ENCODE measurements around the gene PPM1H.
"Not testable (repeated sequence)": the region's sequence is repeated elsewhere in the genome, so short reads cannot be mapped to it uniquely, and the experiment has no call there.

The PPM1H gene

DNA sequence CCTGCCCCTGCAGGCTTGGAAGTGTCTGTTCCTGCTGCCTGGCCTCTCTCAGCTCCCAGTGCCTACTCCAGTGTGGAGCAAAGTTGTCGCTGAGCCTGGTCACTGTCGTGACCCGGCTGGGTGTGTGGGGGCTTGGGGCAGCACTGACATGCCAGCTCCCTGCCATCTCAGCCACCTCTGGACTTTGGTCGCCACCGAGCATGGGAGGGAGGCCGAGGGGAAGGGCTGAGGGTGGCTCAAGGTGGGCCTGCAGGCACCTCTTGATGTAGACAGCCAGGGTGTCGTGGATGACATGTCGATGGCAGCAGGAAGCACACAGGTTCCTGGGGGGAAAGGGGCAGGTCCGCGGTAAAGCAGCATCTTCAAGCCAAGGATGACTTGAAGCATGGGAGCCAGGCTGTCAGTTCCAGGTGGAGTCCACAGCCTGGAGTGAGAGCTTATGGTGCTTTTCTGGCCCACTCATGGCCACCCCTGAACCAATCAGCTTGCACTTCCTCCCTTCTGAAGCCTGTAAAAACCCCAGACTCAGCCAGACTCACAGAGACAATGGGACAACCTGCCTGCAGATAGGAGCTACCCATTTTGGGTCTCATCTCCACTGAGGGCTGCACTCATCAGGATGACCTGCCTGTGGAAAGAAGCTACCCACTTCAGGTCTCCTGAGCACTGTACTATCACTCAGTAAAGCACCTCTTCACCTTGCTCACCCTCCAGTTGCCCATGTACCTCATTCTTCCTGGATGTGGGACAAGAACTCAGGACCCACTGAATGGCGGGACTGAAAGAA is 258.2 kb downstream of the PPM1H start:
- no peak for DNase-seq

DNA sequence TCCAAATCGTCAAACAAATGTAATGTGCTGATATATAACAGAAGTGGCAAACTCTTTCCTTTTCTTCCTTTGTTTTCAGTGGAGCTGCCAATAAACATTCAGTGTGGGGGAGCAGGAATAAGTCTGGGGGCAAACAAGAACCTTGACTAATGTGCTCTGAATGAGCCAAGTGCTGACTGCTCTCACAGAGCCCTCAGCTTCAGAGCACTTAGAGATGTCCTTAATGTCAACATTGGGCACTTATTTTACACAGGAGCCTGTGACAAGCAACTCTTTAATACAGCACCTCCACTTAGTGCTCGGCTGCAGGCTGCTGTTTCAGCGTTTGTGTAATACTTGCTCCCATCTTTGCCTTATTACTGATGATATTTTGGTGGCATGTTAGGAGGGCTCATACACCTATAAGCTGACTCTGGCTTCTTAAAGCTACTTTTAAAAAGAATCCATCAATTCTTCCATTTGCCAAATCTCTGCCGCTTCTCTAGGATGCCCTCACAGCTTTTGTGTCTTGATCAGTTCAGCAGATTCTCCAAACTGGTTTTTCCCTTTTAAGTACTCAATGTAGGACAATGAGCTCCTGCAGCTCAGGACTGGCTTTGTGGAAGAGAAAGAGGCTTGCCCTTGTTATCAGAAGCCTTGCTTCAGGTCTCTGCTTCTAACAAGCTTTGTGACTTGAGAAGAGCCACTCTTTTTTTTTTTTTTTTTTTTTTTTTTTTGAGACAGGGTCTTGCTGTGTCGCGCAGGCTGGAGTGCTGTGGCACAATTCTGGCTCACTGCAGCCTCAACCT is 261.7 kb downstream of the PPM1H start:
- DNase-seq: no peak

DNA sequence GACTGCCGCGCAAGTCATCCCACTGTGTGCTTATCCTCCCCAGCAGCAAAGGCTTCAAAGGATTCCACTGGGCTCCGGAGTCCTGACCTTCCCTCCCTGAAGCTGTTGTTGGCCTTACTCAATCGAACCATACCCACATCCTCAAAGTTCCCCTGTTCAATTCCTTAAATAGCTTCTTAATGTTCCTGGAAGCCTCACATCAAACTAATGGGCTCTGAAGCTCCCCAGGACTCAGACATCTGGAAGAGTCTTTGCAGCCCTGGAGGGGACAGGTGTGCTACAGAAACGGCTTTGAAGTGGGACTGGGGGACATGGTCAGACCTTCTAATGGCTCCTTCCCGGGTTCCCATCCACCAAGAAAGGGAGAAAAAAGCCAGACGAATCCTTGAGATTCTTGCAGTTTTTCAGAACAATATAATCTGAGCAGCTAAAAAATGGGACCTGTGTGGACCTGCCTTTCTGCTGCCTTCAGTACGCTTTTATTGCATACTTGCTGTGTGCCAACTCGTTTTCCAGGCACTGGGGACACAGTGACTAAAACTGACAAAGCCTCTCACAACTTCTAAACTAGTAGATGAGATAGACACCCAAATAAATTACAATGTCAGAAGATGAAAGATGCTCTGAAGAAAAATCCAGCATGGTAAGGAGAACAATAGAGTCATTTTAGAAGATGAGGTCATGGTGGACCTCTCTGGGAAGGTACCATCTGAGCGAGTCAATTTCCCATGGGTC is 263.8 kb downstream of the PPM1H start:
- DNase-seq: no peak

DNA sequence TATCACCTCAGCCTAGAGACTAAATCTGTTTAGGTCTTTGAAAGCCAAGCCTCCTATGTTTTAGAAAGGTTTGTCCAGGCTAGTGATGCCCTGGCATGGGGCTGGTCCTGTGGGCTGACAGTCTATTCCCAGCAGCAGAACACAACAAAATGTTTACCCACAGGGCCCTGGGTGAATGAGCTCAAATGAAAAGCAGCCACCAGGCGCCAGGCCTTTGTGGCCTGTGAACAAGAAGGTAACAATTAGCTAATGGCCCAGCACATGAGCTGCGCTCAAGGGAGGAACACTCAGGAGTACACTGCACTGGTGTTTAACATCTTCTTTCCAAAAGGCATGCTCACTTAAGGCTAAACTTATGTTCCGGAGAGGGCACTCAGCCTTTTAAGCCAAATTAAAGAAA is 266.2 kb downstream of the PPM1H start:
- no peak for DNase-seq

DNA sequence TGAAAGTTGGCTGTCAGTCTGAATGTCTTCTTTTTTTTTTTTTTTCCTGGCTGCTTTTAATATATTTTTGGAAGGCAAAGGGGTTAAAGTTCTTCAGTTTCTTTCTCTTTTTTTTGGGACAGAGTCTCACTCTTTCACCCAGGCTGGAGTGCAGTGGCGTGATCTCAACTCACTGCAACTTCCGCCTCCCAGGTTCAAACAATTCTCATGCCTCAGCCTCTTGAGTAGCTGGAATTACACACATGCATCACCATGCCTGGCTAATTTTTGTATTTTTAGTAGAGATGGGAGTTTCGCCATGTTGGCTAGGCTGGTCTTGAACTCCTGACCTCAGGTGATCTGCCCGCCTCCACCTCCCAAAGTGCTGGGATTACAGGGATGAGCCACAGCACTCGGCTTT is 270.0 kb downstream of the PPM1H start:
- DNase-seq: not testable (repeated sequence)

DNA sequence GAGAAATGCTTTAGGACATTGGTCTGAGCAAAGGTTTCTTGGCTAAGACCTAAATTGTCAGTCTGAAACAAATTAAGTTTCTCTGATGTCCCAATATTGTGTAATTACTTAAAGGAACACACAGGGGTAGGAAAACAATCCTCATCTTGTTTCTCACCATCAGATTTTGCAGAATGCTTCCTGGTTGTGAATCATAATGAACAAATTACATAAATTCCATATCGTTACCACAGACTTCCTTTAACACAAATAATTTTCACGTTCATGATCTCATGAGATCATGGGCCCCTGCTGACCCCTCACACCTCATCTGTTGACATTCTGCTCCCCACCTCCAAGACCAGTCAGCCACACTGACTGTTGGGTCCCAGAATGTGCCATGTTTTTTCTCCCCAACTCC is 274.2 kb downstream of the PPM1H start:
- DNase-seq: no peak

DNA sequence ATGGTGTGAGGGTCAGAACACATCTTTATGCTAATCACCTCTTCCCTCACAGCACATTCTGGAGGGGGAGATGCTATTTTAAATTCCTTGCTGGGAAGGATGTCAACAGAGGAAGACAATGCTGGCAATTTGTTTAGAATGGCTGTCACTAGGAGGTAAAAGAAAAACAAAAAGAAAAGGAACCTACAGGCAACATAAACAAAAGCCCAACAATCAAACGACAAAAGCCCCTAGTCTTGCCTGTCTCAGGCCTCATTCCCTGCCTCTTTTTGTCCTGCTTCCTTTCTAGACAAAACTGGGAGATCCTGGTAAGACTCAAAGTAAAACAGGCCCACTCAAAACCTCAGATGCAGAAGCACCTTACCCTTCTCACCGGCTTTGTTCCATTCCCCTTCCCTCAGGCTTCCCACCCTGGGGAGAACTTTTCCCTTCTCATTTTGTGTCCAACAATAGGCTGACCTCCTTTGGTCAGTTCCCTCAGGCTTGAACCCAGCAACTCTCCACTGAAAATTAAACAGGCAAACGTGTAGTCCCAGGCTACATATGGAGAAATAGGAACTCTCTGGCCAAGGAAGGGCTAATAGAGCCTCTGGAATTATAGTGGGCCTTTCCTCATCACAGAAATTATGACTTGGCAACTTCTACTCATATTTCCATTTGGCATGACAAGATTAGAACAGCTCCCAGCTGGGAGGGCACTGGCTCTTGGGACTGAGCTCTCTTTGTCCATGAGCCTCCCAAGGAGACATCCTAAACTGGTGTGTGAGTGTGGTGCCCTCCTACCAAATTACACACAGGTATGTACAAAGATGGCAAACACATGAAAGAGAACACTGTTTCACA is 275.3 kb downstream of the PPM1H start:
- DNase-seq: no peak

DNA sequence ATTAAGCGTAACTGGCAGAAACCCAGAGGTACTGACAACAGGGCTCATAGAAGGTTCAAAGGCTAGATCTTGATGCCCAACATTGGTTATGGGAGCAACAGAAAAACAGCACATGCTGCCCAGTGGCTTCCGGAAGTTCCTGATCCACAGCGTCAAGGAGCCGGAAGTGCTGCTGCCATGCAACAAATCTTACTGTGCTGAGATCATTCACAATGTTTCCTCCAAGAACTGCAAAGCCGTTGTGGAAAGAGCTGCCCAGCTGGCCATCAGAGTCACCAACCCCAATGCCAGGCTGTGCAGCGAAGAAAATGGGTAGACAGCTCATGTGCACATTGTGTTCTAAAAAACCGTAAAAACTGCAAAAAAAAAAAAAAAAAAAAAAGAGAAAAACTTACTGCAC is 276.0 kb downstream of the PPM1H start:
- no peak for DNase-seq

DNA sequence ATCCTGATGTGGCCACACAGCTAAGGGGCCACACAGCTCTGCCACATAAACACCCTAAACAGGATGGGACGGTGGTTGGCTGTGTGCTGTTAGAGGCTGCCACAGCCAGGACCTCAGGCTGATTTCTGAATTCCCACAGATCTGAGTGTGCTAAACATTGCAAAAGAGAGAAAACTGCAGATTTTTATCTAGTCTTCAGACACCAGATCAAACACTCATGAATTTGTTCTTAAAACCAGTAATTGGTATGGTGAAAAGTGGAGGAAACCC is 277.7 kb downstream of the PPM1H start:
- no peak for DNase-seq

DNA sequence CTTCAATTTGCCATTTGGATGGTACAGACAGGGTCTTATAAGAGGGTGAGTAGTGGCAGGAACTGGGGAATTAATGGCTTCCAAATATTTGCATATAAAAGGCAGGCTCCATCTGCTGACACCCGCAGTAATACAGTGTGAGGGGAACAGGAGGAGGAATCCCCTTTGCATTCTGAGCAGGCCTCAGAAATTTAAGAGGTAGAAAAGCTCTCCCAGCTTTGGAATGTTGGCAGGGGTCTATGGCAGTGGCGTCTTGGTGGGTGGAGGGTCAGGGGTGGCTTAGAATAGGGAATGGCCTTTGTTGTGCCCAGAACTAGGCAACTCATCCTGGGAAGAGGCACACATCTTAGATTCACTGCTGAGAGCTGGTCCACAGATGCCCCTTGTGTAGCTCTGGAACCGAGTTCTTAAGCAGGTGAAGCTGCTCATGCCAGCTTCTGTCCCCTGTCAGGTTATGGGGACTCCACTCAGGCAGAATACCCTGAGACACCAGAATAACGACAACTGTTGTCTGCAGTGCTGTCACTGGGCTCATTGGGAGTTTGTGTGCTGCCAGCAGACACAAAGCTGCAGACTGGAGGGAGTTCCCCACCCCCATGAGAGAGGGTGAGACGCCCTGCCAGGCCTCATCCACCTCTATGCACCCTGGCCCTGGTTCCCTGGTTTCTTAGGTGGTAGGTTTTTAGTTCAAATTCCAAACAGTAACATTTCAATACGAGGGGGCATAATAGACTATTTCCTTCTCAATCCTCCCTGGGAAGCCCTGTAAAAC is 278.2 kb downstream of the PPM1H start:
- no peak for DNase-seq

DNA sequence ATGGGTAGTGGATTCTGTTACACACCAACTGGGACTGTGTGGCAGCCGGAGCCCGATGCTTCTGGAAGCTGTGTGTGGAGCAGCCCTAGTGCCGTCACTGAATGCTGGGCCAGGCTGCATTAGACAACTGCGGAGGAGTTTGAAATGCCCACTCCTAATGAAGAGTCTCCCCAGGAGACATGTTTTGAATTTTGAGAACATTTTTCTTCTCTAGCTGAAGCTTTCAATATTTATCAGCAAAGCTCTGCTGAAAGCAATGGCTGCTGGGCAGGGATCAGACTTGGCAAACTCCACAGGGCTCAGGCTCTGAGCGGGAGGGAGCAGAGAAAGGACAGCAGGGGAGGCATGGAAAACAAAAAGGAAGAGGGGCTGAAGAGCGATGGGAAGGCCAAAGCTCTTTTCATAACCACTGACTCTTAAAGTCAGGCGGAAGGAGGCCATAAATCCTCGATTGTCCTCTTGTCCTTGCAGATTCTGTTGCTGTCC is 279.2 kb downstream of the PPM1H start:
- DNase-seq: no peak

DNA sequence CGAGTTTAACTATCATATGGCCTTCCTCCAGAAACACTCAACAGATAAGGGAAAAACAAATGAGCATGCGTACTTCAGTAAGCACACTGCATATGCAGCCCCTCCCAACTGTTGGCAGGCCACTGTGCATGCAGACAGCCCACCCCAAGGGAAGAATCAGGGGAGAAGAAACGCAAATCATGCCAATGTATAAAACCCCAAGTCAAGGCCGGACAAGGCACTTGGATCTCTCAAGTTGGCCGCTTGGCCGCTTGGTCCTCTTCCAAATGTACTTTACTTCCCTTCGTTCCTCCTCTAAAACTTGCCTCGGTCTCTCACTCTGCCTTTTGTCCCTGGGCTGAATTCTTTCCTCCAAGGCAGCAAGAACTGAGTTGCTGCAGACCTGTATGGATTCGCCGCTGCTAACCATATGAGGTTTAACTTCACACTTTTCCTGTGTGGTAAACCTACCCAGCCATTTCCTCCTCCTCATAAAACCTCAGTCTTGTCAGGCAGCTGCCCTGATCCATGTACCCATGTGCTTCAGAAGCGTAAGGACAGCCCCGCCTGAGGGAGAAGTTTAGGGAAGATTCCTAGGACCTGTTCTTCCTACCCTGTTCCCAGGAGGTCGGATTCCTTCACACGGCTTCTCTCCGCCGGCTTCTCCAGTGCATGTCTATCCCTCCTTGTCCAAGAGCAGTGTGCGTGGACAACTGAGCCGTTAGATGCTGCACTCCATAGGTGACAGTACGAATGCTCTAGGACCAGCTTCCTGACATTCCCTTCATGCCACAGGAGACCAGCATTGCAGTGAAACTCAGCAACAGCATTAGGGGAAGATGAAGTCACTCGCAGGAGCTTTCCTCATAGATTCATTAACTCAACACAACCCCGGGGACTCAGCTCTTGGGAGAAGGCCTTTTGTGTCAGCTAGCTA is 280.4 kb downstream of the PPM1H start:
- DNase-seq: no peak

DNA sequence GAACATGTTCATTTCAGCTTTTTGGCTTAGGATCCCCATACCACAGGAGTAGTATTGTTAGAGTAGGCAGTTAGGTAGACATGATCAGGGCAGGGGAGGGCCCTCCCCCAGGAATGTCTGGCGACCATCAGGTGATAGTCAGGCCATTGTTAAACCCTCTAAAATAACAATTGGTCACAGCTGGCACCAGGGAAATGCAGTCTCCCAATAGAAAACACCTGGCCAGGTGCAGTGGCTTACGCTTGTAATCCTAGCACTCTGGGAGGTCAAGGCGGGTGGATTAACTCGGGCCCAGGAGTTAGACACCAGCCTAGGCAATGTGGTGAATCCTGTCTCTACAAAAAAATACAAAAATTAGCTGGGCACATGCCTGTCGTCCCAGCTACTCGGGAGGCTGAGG is 281.2 kb downstream of the PPM1H start:
- no peak for DNase-seq

DNA sequence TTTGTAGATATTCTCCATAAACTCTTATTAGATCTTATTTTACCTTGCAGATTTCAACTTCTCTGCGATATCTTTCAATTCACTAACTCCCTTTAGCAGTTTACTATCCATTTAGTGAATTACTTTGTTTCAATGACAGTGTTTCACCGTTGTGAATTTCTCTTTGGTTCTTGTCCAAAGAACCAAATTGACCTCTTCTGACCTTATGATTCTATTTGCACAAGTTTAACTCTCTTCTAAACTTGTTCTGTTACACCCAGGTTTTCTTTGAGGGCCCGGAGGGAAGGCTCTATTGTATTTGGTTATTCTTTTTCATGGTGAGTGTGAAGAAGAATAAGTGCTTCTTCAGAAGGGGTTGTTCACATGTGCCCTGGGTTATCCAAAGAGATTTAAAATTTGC is 281.6 kb downstream of the PPM1H start:
- DNase-seq: no peak

DNA sequence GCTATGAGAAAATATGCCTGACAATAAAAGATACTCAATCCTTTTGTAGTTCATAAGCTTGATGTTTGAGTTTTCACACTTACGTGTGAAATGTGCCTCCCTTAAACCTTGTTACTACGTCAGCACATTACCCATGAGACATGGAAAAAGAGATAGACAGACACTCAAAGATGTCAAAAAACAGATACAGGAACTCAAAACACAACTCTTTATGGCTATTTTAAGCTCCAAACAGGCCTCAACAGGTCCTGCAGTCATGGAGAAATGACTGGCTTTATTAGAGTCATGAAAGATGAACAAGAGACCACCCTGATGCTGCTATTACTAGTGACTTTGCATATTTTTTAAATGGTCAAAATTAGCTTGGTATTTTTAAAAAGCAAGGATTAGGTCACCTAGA is 283.8 kb downstream of the PPM1H start:
- no peak for DNase-seq

DNA sequence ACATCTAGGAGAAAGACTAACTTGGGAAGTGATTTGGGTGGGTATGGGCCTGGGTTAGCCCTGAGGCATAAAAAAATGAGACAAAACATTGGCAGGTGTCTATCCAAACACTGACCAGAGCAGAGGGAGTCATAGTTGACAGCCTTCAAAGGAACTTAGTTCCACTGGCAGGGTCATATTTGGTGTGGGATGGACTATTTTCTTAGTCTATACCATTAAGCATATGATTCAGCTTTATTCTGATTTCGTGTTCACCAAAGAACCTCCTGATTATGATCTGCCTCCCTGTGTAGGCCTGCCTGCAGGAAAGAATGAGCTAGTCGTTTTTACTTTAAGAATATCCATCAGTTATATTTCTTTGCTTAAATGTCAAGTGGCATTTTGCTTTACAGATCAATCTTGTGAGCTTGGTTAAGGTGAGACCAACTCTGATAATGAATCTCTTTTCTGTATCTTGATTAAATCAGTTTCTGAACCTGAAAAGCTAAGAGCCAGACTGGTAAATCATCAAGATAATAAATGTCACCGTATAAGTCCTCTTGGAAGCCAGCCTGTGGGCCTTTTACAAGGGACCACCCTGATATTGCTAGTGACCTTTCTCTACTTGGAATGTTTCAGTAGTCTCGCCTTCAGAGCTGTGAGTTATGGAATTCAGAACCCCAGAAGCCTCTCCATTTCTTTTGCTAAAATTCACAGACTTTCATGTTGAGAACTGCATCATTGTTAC is 285.4 kb downstream of the PPM1H start:
- no peak for DNase-seq

DNA sequence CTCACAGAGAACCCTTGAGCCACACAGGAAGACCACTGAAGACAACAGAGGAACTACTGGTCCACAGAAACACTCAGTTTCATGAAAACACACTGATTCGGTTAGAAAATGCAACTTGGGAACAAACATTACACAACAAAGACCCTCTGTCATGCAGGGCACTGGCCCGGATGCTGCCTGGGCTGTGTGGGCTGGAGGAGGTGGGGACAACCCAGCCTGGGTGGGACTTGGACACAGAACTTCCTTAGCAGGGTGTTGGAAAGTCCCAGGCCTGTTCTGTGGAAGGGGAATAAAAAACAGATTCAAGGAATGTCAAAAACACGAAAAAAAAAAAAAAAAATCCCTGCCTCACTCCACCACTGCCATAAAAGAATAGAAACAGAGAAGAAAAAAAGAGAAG is 287.4 kb downstream of the PPM1H start:
- no peak for DNase-seq

DNA sequence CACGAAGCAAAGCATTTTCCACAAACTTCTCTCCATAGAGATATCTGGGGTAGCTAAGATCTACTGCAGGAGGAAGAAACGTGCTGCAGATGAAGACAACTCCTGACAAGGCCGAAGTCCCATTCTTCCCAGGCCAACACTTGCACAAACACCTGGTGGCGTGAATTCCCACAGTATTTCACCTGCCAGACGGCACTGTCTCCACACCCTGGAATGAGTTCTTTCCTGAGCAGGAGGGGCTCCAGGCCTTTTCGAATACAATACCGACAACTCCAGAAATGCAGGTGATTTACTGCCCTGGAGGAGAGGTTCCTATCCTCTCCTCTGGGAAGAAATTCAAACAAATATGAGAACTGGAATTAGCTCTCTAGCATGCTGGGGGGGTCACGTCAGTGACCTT is 288.4 kb downstream of the PPM1H start:
- no peak for DNase-seq

DNA sequence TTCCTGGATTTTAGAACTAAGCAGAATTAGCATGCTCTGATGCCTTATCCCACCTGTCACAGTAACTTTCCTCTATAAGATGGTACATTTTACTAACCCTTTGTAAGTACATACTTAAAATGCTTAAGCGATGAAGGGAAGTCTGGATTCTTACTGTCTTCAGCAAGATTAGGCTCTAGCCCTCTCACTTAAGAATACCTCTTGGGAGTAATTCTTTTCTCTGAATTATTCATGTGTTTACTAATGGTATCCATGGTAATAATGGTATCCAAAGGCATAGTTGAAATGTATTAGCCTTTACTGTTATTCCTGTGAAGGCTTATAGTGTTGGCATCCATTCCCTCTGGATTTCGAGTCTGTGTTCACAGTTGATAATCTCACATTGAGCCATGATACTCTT is 291.5 kb downstream of the PPM1H start:
- DNase-seq: no peak

DNA sequence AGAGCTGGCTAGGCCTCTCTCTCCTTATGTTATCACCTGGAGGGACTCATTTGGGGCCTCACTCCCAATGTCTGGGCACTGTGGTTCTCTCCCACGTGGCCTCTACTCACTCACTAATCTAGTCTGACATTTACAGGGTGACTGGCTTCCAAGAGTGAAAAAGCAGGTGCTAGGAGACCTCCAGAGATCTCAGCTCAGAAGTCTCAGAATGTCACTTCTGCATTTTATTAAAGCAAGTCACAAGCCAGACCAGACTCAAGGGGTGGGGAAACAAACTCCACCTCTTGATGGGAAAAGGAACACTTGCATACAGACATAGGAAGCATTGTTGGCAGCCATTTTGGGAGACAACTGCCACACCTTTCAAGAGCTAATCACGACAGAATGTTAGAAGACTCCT is 292.5 kb downstream of the PPM1H start:
- DNase-seq: no peak
